H7 (cell line): Measurements from ENCODE around the gene RBBP7. TPM values are rescaled to one million over a fixed set of nuclear protein-coding genes. Genes with fewer than 3 reads are reported as not detected.

Experiments
- DNase-seq: peaks from one replicate; pipeline ENCODE4 v3.0.0; 2012
- H3K27me3 ChIP-seq: 2 replicates; pipeline ENCODE4 v1.6.0; 2011; ENCODE audit warnings: mild to moderate bottlenecking, low read length; ENCODE audit not compliant: control insufficient read depth, insufficient read depth
- H3K36me3 ChIP-seq: replicated peaks from 2 replicates; pipeline ENCODE4 v1.5.1; 2011; ENCODE audit warnings: low read length; ENCODE audit not compliant: control insufficient read depth, insufficient read depth
- H3K4me3 ChIP-seq: 2 replicates; pipeline ENCODE4 v1.5.1; 2011; ENCODE audit warnings: low read depth, mild to moderate bottlenecking, control low read depth, low read length, moderate library complexity; ENCODE audit not compliant: insufficient read depth
- total RNA-seq: library from RNA; depleted of rRNA; stranded (reverse); fragments of >200 nt; shearing (Covaris generic); gene quantifications from 2 replicates; pipeline ENCODE4 v1.2.3, GENCODE V29; 2014

Gene RBBP7
- total RNA-seq, 1 experiment from 2014 or later = 158 TPM

GRCh38 chrX:16848541-16848940 lies 21.6 kb downstream of the RBBP7 start:
- peaks cover 51% of the 10 kb centered on the region for H3K36me3 ChIP-seq
- no peak for DNase-seq
- H3K27me3 ChIP-seq = no peaks in the 10 kb centered on the region
- H3K4me3 ChIP-seq = no peak overlapping the region

- peaks cover 42% of the 10 kb centered on the region for H3K36me3 ChIP-seq
- H3K4me3 ChIP-seq = no peak overlapping the region
- DNase-seq = no peak
- no peaks in the 10 kb centered on the region for H3K27me3 ChIP-seq
These were observed 24.5 kb downstream of the RBBP7 start for GRCh38 chrX:16845686-16846085.

- DNase-seq = no peak
- H3K27me3 ChIP-seq = no peaks in the 10 kb centered on the region
- peaks cover 36% of the 10 kb centered on the region for H3K36me3 ChIP-seq
- no peak overlapping the region for H3K4me3 ChIP-seq
These were observed 26.8 kb downstream of the RBBP7 start for GRCh38 chrX:16843208-16843909.

GRCh38 chrX:16842684-16843083 lies 27.5 kb downstream of the RBBP7 start:
- peaks cover 35% of the 10 kb centered on the region for H3K36me3 ChIP-seq
- no peak overlapping the region for H3K4me3 ChIP-seq
- H3K27me3 ChIP-seq = no peaks in the 10 kb centered on the region
- no peak for DNase-seq

- Histone ChIP-seq H3K36me3 (peaks cover 37% of the 10 kb centered on the region), H3K4me3 (no peak overlapping the region), H3K27me3 (no peaks in the 10 kb centered on the region)
- peak; percentile 39 for DNase-seq
These were observed 30.2 kb downstream of the RBBP7 start for GRCh38 chrX:16839852-16840460.

GRCh38 chrX:16839219-16839851 lies 30.8 kb downstream of the RBBP7 start:
- Histone ChIP-seq H3K27me3 (no peaks in the 10 kb centered on the region), H3K4me3 (no peak overlapping the region), H3K36me3 (peaks cover 35% of the 10 kb centered on the region)
- no peak for DNase-seq

- peak; percentile 18 for DNase-seq
- no peak overlapping the region for H3K4me3 ChIP-seq
- H3K36me3 ChIP-seq = peaks cover 38% of the 10 kb centered on the region
- no peaks in the 10 kb centered on the region for H3K27me3 ChIP-seq
These were observed 31.7 kb downstream of the RBBP7 start for GRCh38 chrX:16838202-16839066.

- no peaks in the 10 kb centered on the region for H3K27me3 ChIP-seq
- DNase-seq = peak; percentile 65
- no peak overlapping the region for H3K4me3 ChIP-seq
- H3K36me3 ChIP-seq = peaks cover 45% of the 10 kb centered on the region
These were observed 33.8 kb downstream of the RBBP7 start for GRCh38 chrX:16836371-16836770.

GRCh38 chrX:16834806-16835205 lies 35.4 kb downstream of the RBBP7 start:
- Histone ChIP-seq H3K36me3 (peaks cover 44% of the 10 kb centered on the region), H3K27me3 (no peaks in the 10 kb centered on the region), H3K4me3 (no peak overlapping the region)
- no peak for DNase-seq

GRCh38 chrX:16832301-16832700 lies 37.9 kb downstream of the RBBP7 start:
- Histone ChIP-seq H3K4me3 (no peak overlapping the region), H3K36me3 (peaks cover 48% of the 10 kb centered on the region), H3K27me3 (no peaks in the 10 kb centered on the region)
- no peak for DNase-seq

- H3K27me3 ChIP-seq = no peaks in the 10 kb centered on the region
- DNase-seq = no peak
- no peak overlapping the region for H3K4me3 ChIP-seq
- H3K36me3 ChIP-seq = peaks cover 33% of the 10 kb centered on the region
These were observed 41.8 kb downstream of the RBBP7 start for GRCh38 chrX:16828124-16828908.

GRCh38 chrX:16827225-16827624 lies 42.9 kb downstream of the RBBP7 start:
- Histone ChIP-seq H3K36me3 (peaks cover 31% of the 10 kb centered on the region), H3K27me3 (no peaks in the 10 kb centered on the region), H3K4me3 (no peak overlapping the region)
- no peak for DNase-seq

- peak; percentile 33 for DNase-seq
- Histone ChIP-seq H3K27me3 (no peaks in the 10 kb centered on the region), H3K4me3 (no peak overlapping the region), H3K36me3 (peaks cover 29% of the 10 kb centered on the region)
These were observed 44.0 kb downstream of the RBBP7 start for GRCh38 chrX:16826207-16826606.
